DOHH2 (cell line): Measurements from ENCODE around the gene NDUFAB1.
A peak's percentile ranks its signal among the peaks of the same experiment; 100 is the strongest.

Source experiments
- H3F3A ChIP-seq: fragments of 200-600 bp; sonication (generic), shearing (Covaris generic); 2 replicates; pipeline ENCODE4 v1.6.0; 2016; ENCODE audit warnings: antibody characterized with exemption, mild to moderate bottlenecking; ENCODE audit not compliant: control insufficient read depth, insufficient read depth
- H3K27ac ChIP-seq: fragments of 200-600 bp; sonication (generic); 2 replicates; pipeline ENCODE4 v1.5.1; 2014; ENCODE audit warnings: low read depth, mild to moderate bottlenecking, low read length, moderate library complexity
- H3K27me3 ChIP-seq: fragments of 200-600 bp; sonication (generic); 2 replicates; pipeline ENCODE4 v1.6.1; 2014; ENCODE audit warnings: mild to moderate bottlenecking, low read length, mixed read lengths; ENCODE audit not compliant: control insufficient read depth
- H3K36me3 ChIP-seq: fragments of 200-600 bp; sonication (generic); 2 replicates; pipeline ENCODE4 v1.6.1; 2014; ENCODE audit warnings: mild to moderate bottlenecking, low read length, moderate library complexity, mixed read lengths; ENCODE audit not compliant: control insufficient read depth
- H3K4me1 ChIP-seq: fragments of 200-600 bp; sonication (generic); 2 replicates; pipeline ENCODE4 v1.6.1; 2014; ENCODE audit warnings: mild to moderate bottlenecking, low read length, mixed read lengths; ENCODE audit not compliant: control insufficient read depth
- H3K4me2 ChIP-seq: fragments of 200-600 bp; sonication (generic); 2 replicates; pipeline ENCODE4 v1.6.0; 2014; ENCODE audit warnings: mild to moderate bottlenecking, low read length, moderate library complexity
- H3K4me3 ChIP-seq: fragments of 200-600 bp; sonication (generic); 2 replicates; pipeline ENCODE4 v1.5.1; 2014; ENCODE audit warnings: mild to moderate bottlenecking, low read length, mixed read lengths
- H3K79me2 ChIP-seq: fragments of 200-600 bp; sonication (generic); 2 replicates; pipeline ENCODE4 v1.6.1; 2014; ENCODE audit warnings: mild to moderate bottlenecking, low read length, mixed read lengths; ENCODE audit not compliant: control insufficient read depth
- H3K9me2 ChIP-seq: fragments of 200-600 bp; sonication (generic); replicated peaks from 2 replicates; pipeline ENCODE4 v1.6.1; 2014; ENCODE audit warnings: mild to moderate bottlenecking, low read length, mixed read lengths; ENCODE audit not compliant: control insufficient read depth
- H3K9me3 ChIP-seq: fragments of 200-600 bp; sonication (generic); 2 replicates; pipeline ENCODE4 v1.6.1; 2014; ENCODE audit warnings: antibody characterized with exemption, low read length, mixed read lengths; ENCODE audit not compliant: control insufficient read depth, insufficient read depth
- H4K20me1 ChIP-seq: fragments of 200-600 bp; sonication (generic); 2 replicates; pipeline ENCODE4 v1.6.0; 2014; ENCODE audit warnings: low read depth, mild to moderate bottlenecking, antibody characterized with exemption, low read length, moderate library complexity; ENCODE audit not compliant: control insufficient read depth, insufficient read depth
- CTCF ChIP-seq: fragments of 200-600 bp; sonication (generic); IDR thresholded peaks from one replicate; pipeline ENCODE4 v1.5.1; 2014; ENCODE audit warnings: antibody characterized with exemption, mild to moderate bottlenecking, low read depth, low read length; ENCODE audit not compliant: poor library complexity, severe bottlenecking
- EZH2phosphoT487 ChIP-seq: fragments of 200-600 bp; sonication (generic); IDR thresholded peaks from 2 replicates; pipeline ENCODE4 v1.6.1; 2017; ENCODE audit warnings: borderline replicate concordance, mild to moderate bottlenecking, antibody characterized with exemption, low read length, moderate library complexity, mixed read lengths

NDUFAB1 gene

GRCh38 chr16:23562505-23562904 lies 33.6 kb downstream of the NDUFAB1 start:
- Histone ChIP-seq H3K4me2 (no peak overlapping the region), H3F3A (0 out of 2 replicates have a peak, but pooled peaks cover 4% of the 10 kb centered on the region), H3K79me2 (peaks cover 42% of the 10 kb centered on the region), H3K36me3 (peaks cover 79% of the 10 kb centered on the region), H4K20me1 (no peaks in the 10 kb centered on the region), H3K9me2 (no peaks in the 10 kb centered on the region), H3K27ac (no peak overlapping the region), H3K4me3 (no peak overlapping the region), H3K27me3 (no peaks in the 10 kb centered on the region), H3K4me1 (peaks cover 11% of the 10 kb centered on the region), H3K9me3 (no peaks in the 10 kb centered on the region)
- no peak for TF ChIP-seq CTCF
- no peak for TF ChIP-seq EZH2phosphoT487

GRCh38 chr16:23561586-23561985 lies 34.5 kb downstream of the NDUFAB1 start:
- H3K27me3 ChIP-seq = no peaks in the 10 kb centered on the region
- H3K4me1 ChIP-seq = peaks cover 14% of the 10 kb centered on the region
- no peaks in the 10 kb centered on the region for H3K9me3 ChIP-seq
- H3K4me3 ChIP-seq = no peak overlapping the region
- no peak for TF ChIP-seq EZH2phosphoT487
- TF ChIP-seq CTCF = peak; percentile 26
- H3F3A ChIP-seq = peaks cover 7% of the 10 kb centered on the region
- peaks cover 47% of the 10 kb centered on the region for H3K79me2 ChIP-seq
- peaks cover 74% of the 10 kb centered on the region for H3K36me3 ChIP-seq
- H3K9me2 ChIP-seq = no peaks in the 10 kb centered on the region
- H4K20me1 ChIP-seq = no peaks in the 10 kb centered on the region
- no peak overlapping the region for H3K27ac ChIP-seq
- H3K4me2 ChIP-seq = no peak overlapping the region

GRCh38 chr16:23557779-23558702 lies 38.1 kb downstream of the NDUFAB1 start:
- H3K4me2 ChIP-seq = peak overlapping the region; percentile 82
- TF ChIP-seq CTCF = no peak
- TF ChIP-seq EZH2phosphoT487 = no peak
- H3K36me3 ChIP-seq = peaks cover 50% of the 10 kb centered on the region
- peak overlapping the region; percentile 95 for H3K4me3 ChIP-seq
- H3F3A ChIP-seq = peaks cover 20% of the 10 kb centered on the region
- peaks cover 79% of the 10 kb centered on the region for H3K79me2 ChIP-seq
- H3K27ac ChIP-seq = peak overlapping the region; percentile 18
- no peaks in the 10 kb centered on the region for H3K27me3 ChIP-seq
- H3K9me3 ChIP-seq = no peaks in the 10 kb centered on the region
- H4K20me1 ChIP-seq = no peaks in the 10 kb centered on the region
- peaks cover 38% of the 10 kb centered on the region for H3K4me1 ChIP-seq
- H3K9me2 ChIP-seq = no peaks in the 10 kb centered on the region
